CD4-positive, alpha-beta T cell (primary cell): Measurements from ENCODE around the gene HOXD11. TPM values are rescaled to one million over a fixed set of nuclear protein-coding genes. Genes with fewer than 3 reads are reported as not detected.

Experiments used
- ATAC-seq: fragments of 200-7000 bp; cut with Tn5 transposase; one replicate; pipeline ENCODE4 v1.10.0; 2022; ENCODE audit warnings: mild to moderate bottlenecking; ENCODE audit not compliant: poor library complexity
- CTCF ChIA-PET: fragments of 350-600 bp; sonication (Branson Sonifier 250); formaldehyde crosslinking; loops from one replicate; lab custom pipeline; 2021; ENCODE audit warnings: antibody characterized with exemption, inconsistent platforms; lab: Charles Lee
- POLR2A ChIA-PET: fragments of 350-600 bp; sonication (Branson Sonifier 250); formaldehyde crosslinking; loops from one replicate; lab custom pipeline; 2021; ENCODE audit warnings: antibody characterized with exemption, inconsistent platforms; lab: Charles Lee
- DNase-seq, 14 experiments: peaks; one replicate each; pipeline ENCODE4 v3.0.0-alpha.2; 2013 to 2020; ENCODE audit warnings: mixed read lengths in 2 of 14
- H3K27ac ChIP-seq, 2 donors: one replicate each; pipeline versions ENCODE4 v1.5.1 to v1.7.0; 2013; ENCODE audit warnings: low read length in 2 of 2, low read depth in 1 of 2, mild to moderate bottlenecking in 1 of 2
- H3K27me3 ChIP-seq, 2 experiments: 1 replicate in 1 of 2; 2 replicates in 1 of 2; pipeline versions ENCODE4 v1.6.1 to v1.7.0; 2013; ENCODE audit warnings: low read length in 2 of 2, control low read depth in 1 of 2, mild to moderate bottlenecking in 1 of 2, moderate library complexity in 1 of 2; ENCODE audit not compliant: insufficient read depth in 2 of 2, control insufficient read depth in 1 of 2
- H3K36me3 ChIP-seq: one replicate; pipeline ENCODE4 v1.6.1; 2013; ENCODE audit warnings: low read length, control low read depth; ENCODE audit not compliant: insufficient read depth
- H3K4me1 ChIP-seq: one replicate; pipeline ENCODE4 v1.6.1; 2013; ENCODE audit warnings: low read length, control low read depth; ENCODE audit not compliant: insufficient read depth
- H3K4me3 ChIP-seq: one replicate; pipeline ENCODE4 v1.5.1; 2013; ENCODE audit warnings: mild to moderate bottlenecking, low read length, moderate library complexity
- H3K9me3 ChIP-seq, 2 experiments: 1 replicate in 1 of 2; 2 replicates in 1 of 2; pipeline versions ENCODE4 v1.6.1 to v1.7.0; 2013; ENCODE audit warnings: low read length in 2 of 2, mild to moderate bottlenecking in 2 of 2, control low read depth in 1 of 2, moderate library complexity in 1 of 2; ENCODE audit not compliant: control insufficient read depth in 1 of 2, insufficient read depth in 1 of 2
- H3K27ac Mint-ChIP-seq: one replicate; pipeline ENCODE4 v1.8.0; 2020; ENCODE audit warnings: mixed read lengths
- H3K27me3 Mint-ChIP-seq: one replicate; pipeline ENCODE4 v1.8.0; 2021; ENCODE audit warnings: mixed read lengths
- H3K36me3 Mint-ChIP-seq: one replicate; pipeline ENCODE4 v1.8.0; 2021; ENCODE audit warnings: low read depth, mixed read lengths
- H3K4me1 Mint-ChIP-seq: one replicate; pipeline ENCODE4 v1.8.0; 2021; ENCODE audit warnings: low read depth, mixed read lengths
- H3K4me3 Mint-ChIP-seq: one replicate; pipeline ENCODE4 v1.8.0; 2020; ENCODE audit warnings: mild to moderate bottlenecking, mixed read lengths
- H3K9me3 Mint-ChIP-seq: one replicate; pipeline ENCODE4 v1.8.0; 2020; ENCODE audit warnings: mixed read lengths
- intact Hi-C, 2 experiments: fragments of 100-400 bp; cut with DNase I in 1 of 2; cut with micrococcal nuclease in 1 of 2; formaldehyde crosslinking; loops; one replicate each; pipeline versions ENCODE4 v1.15.1 to v1.9.0; 2023 to 2025; cut with DNase I, micrococcal nuclease
- total RNA-seq, 174 experiments: library from RNA in 2 of 174; stranded (reverse) in 2 of 174; gene quantifications; one replicate each; pipeline ENCODE4 v1.2.3 and lab custom pipeline; 2021 to 2026
- TF ChIP-seq, protein P1 (sequence below): fragments of 200-600 bp; IDR thresholded peaks from one replicate; pipeline ENCODE4 v1.8.0; 2022; ENCODE audit warnings: antibody characterized with exemption, mild to moderate bottlenecking

HOXD11 gene
- total RNA-seq, 2 experiments from 2014 or later, result not detected

DNA sequence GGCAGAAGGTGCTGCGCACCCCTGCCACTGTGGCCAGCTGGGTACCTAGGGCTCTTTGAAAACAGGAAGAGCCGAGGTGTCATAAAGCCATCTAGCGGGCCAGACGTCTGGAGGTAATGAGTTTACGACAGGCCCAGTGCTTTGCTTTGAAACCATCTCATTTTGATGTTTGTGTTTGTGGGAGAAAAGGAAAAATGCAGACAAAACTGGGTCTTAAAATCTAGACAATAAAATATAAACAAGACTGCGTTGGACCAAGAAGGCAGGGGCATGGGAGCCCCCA is 18.6 kb downstream of the HOXD11 start:
- no peak overlapping the region for H3K4me3 Mint-ChIP-seq
- no peaks in the 10 kb centered on the region for H3K36me3 ChIP-seq
- H3K9me3 Mint-ChIP-seq, result no peaks in the 10 kb centered on the region
- peaks cover 79 to 90% of the 10 kb centered on the region in 2 experiments for H3K27me3 ChIP-seq
- DNase-seq (no peak), ATAC-seq (no peak)
- H3K9me3 ChIP-seq, result peaks cover 0 to 50% of the 10 kb centered on the region in 2 experiments
- H3K27ac ChIP-seq, result no peak overlapping the region
- CTCF ChIA-PET, result interaction anchor here (1.6 to 4.4 kb wide), 4 partner anchors 318 to 1023 kb away, joined by 3 to 42 read pairs (median 19); no protein-coding TSS in a partner anchor
- intact Hi-C loops, result loop anchor here (2.0 to 10.0 kb wide), 6 partner anchors 49 to 1023 kb away; no protein-coding TSS in a partner anchor
- no peak overlapping the region for H3K27ac Mint-ChIP-seq
- POLR2A ChIA-PET, result no interaction called here
- H3K4me1 ChIP-seq, result peaks cover 45% of the 10 kb centered on the region
- no peaks in the 10 kb centered on the region for H3K36me3 Mint-ChIP-seq
- TF ChIP-seq, protein P1, sequence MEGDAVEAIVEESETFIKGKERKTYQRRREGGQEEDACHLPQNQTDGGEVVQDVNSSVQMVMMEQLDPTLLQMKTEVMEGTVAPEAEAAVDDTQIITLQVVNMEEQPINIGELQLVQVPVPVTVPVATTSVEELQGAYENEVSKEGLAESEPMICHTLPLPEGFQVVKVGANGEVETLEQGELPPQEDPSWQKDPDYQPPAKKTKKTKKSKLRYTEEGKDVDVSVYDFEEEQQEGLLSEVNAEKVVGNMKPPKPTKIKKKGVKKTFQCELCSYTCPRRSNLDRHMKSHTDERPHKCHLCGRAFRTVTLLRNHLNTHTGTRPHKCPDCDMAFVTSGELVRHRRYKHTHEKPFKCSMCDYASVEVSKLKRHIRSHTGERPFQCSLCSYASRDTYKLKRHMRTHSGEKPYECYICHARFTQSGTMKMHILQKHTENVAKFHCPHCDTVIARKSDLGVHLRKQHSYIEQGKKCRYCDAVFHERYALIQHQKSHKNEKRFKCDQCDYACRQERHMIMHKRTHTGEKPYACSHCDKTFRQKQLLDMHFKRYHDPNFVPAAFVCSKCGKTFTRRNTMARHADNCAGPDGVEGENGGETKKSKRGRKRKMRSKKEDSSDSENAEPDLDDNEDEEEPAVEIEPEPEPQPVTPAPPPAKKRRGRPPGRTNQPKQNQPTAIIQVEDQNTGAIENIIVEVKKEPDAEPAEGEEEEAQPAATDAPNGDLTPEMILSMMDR, result no peak
- peaks cover 31% of the 10 kb centered on the region for H3K4me1 Mint-ChIP-seq
- H3K27me3 Mint-ChIP-seq, result peaks cover 84% of the 10 kb centered on the region
- H3K4me3 ChIP-seq, result no peak overlapping the region

DNA sequence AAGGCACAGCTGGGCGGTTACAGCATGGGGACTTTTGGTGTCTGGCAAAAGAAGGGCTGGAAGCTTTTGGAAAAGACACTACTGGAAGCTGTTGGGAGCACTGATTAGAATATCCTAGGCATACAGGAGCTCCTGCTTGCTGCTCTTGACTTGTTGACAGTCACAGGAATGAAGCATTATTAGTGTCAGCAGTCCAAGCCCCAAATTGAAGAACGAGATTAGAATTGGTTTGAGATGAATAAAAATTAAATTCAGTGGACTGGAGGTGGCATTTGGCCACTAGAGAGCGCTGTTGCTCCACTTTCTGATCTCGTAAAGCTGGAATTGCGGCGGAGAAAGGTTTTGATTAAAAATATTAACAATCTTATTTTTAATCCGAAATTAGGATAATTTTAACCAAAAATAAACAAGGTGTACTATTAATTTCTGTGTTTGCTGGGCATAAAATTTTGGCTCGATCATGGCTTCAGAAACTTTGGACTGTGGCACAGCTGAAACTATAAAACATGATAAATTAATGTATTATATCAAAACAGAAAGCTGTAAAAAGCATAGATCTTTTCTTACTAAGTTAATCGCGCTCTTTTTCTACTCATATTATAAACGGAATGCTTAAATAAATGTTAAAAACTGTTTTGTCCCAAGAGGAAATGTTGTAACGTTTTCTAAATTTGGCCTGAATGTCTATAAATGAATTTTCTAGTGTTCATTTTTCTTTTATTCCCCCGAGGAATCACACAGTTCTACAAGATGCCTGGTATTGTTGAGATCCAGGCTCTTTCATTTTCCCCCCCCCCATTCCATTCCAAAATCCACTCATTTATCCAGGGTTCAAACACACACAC is 20.1 kb downstream of the HOXD11 start:
- no peaks in the 10 kb centered on the region for H3K36me3 Mint-ChIP-seq
- H3K27ac Mint-ChIP-seq, result peak overlapping the region; percentile 38
- TF ChIP-seq, protein P1, result peak; percentile 99
- H3K36me3 ChIP-seq, result no peaks in the 10 kb centered on the region
- peaks cover 0 to 43% of the 10 kb centered on the region in 2 experiments for H3K9me3 ChIP-seq
- peaks cover 43% of the 10 kb centered on the region for H3K4me1 ChIP-seq
- CTCF ChIA-PET, result interaction anchor here (0.5 to 4.4 kb wide), 25 partner anchors 10 to 1037 kb away, joined by 3 to 42 read pairs (median 4); partner anchors contain the start of gene HOXD10
- no peaks in the 10 kb centered on the region for H3K9me3 Mint-ChIP-seq
- H3K27me3 ChIP-seq, result peaks cover 79 to 90% of the 10 kb centered on the region in 2 experiments
- H3K4me3 ChIP-seq, result no peak overlapping the region
- ATAC-seq (no peak), DNase-seq (peak; percentile 54 to 85 (median 65))
- H3K27me3 Mint-ChIP-seq, result peaks cover 84% of the 10 kb centered on the region
- no peak overlapping the region for H3K27ac ChIP-seq
- peaks cover 45% of the 10 kb centered on the region for H3K4me1 Mint-ChIP-seq
- intact Hi-C loops, result loop anchor here (1.0 to 10.0 kb wide), 9 partner anchors 48 to 1022 kb away; no protein-coding TSS in a partner anchor
- no peak overlapping the region for H3K4me3 Mint-ChIP-seq
- POLR2A ChIA-PET, result interaction anchor here (0.5 to 1.4 kb wide), 6 partner anchors 12 to 1022 kb away, joined by 3 to 8 read pairs (median 3); no protein-coding TSS in a partner anchor

DNA sequence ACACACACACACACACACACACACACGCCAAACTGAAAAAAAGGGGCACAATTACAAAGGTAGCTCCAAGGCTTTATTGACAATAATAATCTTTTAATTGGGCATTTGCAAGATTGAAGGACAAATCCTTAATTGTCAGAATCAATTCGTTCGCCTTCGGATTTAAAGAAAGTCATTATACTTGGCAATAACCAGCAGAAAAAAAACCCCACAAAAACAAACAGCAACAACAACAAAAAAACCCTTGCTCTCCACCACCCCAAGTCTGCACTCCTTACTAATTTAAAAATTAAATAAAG is 20.6 kb downstream of the HOXD11 start:
- POLR2A ChIA-PET, result interaction anchor here (1.2 kb wide), 1 partner anchor 327 kb away, joined by 8 read pairs; no protein-coding TSS in a partner anchor
- no peaks in the 10 kb centered on the region for H3K9me3 Mint-ChIP-seq
- Histone ChIP-seq H3K9me3 (peaks cover 0 to 37% of the 10 kb centered on the region in 2 experiments), H3K4me1 (peaks cover 43% of the 10 kb centered on the region), H3K4me3 (no peak overlapping the region), H3K36me3 (no peaks in the 10 kb centered on the region), H3K27me3 (peaks cover 80 to 90% of the 10 kb centered on the region in 2 experiments), H3K27ac (no peak overlapping the region)
- peaks cover 85% of the 10 kb centered on the region for H3K27me3 Mint-ChIP-seq
- H3K4me1 Mint-ChIP-seq, result peaks cover 49% of the 10 kb centered on the region
- TF ChIP-seq, protein P1, result no peak
- CTCF ChIA-PET, result interaction anchor here (0.8 to 4.4 kb wide), 10 partner anchors 11 to 1034 kb away, joined by 3 to 42 read pairs (median 4); partner anchors contain the start of gene HOXD10
- peak overlapping the region; percentile 35 for H3K27ac Mint-ChIP-seq
- no peaks in the 10 kb centered on the region for H3K36me3 Mint-ChIP-seq
- DNase-seq (no peak), ATAC-seq (no peak)
- intact Hi-C loops, result loop anchor here (1.0 to 10.0 kb wide), 9 partner anchors 47 to 1021 kb away; no protein-coding TSS in a partner anchor
- peak overlapping the region; percentile 31 for H3K4me3 Mint-ChIP-seq
